PFSK-1 (cell line): Measurements from ENCODE around the gene OR2A5.

Experiments
- POLR2AphosphoS5 ChIP-seq: IDR thresholded peaks from 2 replicates; pipeline ENCODE4 v1.6.1; 2012; ENCODE audit warnings: low read depth, mild to moderate bottlenecking, control low read depth, low read length, moderate library complexity
- REST ChIP-seq, 2 experiments: IDR thresholded peaks; 2 replicates each; pipeline versions ENCODE4 v1.6.1 to v1.8.0; 2011 to 2012; ENCODE audit warnings: low read depth in 2 of 2, low read length in 2 of 2, control low read depth in 1 of 2, inconsistent platforms in 1 of 2, mild to moderate bottlenecking in 1 of 2, moderate library complexity in 1 of 2; ENCODE audit not compliant: insufficient read depth in 1 of 2
- SIN3A ChIP-seq: IDR thresholded peaks from 2 replicates; pipeline ENCODE4 v1.6.1; 2012; ENCODE audit warnings: mild to moderate bottlenecking, low read length, moderate library complexity, borderline replicate concordance; ENCODE audit not compliant: insufficient read depth
- TAF1 ChIP-seq: IDR thresholded peaks from 2 replicates; pipeline ENCODE4 v1.6.1; 2012; ENCODE audit warnings: low read length, control low read depth, borderline replicate concordance; ENCODE audit not compliant: insufficient read depth

DNA sequence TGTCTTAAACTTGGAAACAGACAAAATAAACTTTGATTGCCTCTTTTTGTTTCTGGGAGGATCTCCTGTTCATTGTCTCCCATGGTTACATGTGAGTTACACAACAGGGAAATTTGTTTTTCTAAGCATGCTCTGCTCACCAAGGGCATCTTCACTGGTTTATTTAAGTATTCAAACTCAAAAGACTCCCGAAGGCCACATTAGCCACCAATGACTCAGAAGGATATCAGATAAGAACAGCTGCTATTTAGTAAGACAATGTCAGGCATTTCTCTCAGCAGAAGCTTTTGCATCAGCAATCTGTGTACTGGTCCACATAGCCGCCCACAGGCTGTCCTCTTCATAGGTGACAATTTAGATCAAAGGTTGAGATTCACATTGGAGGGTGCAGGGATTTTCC lies 29.3 kb upstream of the OR2A5 start:
- TF ChIP-seq POLR2AphosphoS5: no peak
- no peak for TF ChIP-seq REST (IDR thresholded peaks at IDR 0.05; ENCODE audit: insufficient read depth in 1 of 2, low read depth in 2 of 2, low read length in 2 of 2)
- TF ChIP-seq TAF1: no peak
- TF ChIP-seq SIN3A: no peak
